NCI-H1048 (cell line): ENCODE measurements around the gene CNTNAP5.
"Not testable (repeated sequence)": the region's sequence is repeated elsewhere in the genome, so short reads cannot be mapped to it uniquely, and the experiment has no call there.

Source experiments
- DNase-seq: peaks from one replicate; lab custom pipeline; 2025; lab: John Stamatoyannopoulos, UW

Gene CNTNAP5

GRCh38 chr2:124323321-124323720 lies 298.2 kb downstream of the CNTNAP5 start:
- DNase-seq = no peak

- no peak for DNase-seq
Measured at GRCh38 chr2:124325667-124326440, 300.8 kb downstream of the CNTNAP5 start.

- no peak for DNase-seq
Measured at GRCh38 chr2:124327303-124327702, 302.2 kb downstream of the CNTNAP5 start.

- DNase-seq = no peak
Measured at GRCh38 chr2:124328397-124328796, 303.3 kb downstream of the CNTNAP5 start.

- DNase-seq = no peak
Measured at GRCh38 chr2:124333784-124334183, 308.7 kb downstream of the CNTNAP5 start.

- no peak for DNase-seq
Measured at GRCh38 chr2:124335058-124335457, 310.0 kb downstream of the CNTNAP5 start.

GRCh38 chr2:124339709-124340108 lies 314.6 kb downstream of the CNTNAP5 start:
- DNase-seq = no peak

- no peak for DNase-seq
Measured at GRCh38 chr2:124343827-124344498, 318.9 kb downstream of the CNTNAP5 start.

GRCh38 chr2:124347209-124347608 lies 322.1 kb downstream of the CNTNAP5 start:
- DNase-seq = no peak

- DNase-seq = no peak
Measured at GRCh38 chr2:124353656-124354055, 328.6 kb downstream of the CNTNAP5 start.

- no peak for DNase-seq
Measured at GRCh38 chr2:124354466-124354865, 329.4 kb downstream of the CNTNAP5 start.

GRCh38 chr2:124361966-124362365 lies 336.9 kb downstream of the CNTNAP5 start:
- not testable (repeated sequence) for DNase-seq

GRCh38 chr2:124369181-124369580 lies 344.1 kb downstream of the CNTNAP5 start:
- DNase-seq = no peak

- no peak for DNase-seq
Measured at GRCh38 chr2:124380221-124380749, 355.2 kb downstream of the CNTNAP5 start.

GRCh38 chr2:124382067-124382618 lies 357.1 kb downstream of the CNTNAP5 start:
- DNase-seq = no peak

- no peak for DNase-seq
Measured at GRCh38 chr2:124395961-124396360, 370.9 kb downstream of the CNTNAP5 start.

- DNase-seq = no peak
Measured at GRCh38 chr2:124402274-124402673, 377.2 kb downstream of the CNTNAP5 start.

- not testable (repeated sequence) for DNase-seq
Measured at GRCh38 chr2:124407836-124408534, 382.9 kb downstream of the CNTNAP5 start.

GRCh38 chr2:124424074-124424473 lies 399.0 kb downstream of the CNTNAP5 start:
- DNase-seq = no peak

- DNase-seq = no peak
Measured at GRCh38 chr2:124426122-124426521, 401.0 kb downstream of the CNTNAP5 start.

- no peak for DNase-seq
Measured at GRCh38 chr2:124426625-124427024, 401.5 kb downstream of the CNTNAP5 start.

GRCh38 chr2:124437811-124438210 lies 412.7 kb downstream of the CNTNAP5 start:
- no peak for DNase-seq
